Measurements from ENCODE around the gene ZNF385B. TPM values are rescaled to one million over a fixed set of nuclear protein-coding genes. Genes with fewer than 3 reads are reported as not detected.

Gene ZNF385B
- total and polyA plus RNA-seq, 10 of the 15 experiments (the other 5 are each of a cell fraction or from before 2014, with no cell fraction given), result not detected

- SMC1A ChIA-PET (ENCODE audit: uncharacterized antibody, unreplicated experiment), result interaction anchor here (0.6 kb wide), 1 partner anchor 196 kb away, joined by 3 read pairs; no protein-coding TSS in a partner anchor
- POLR2A ChIA-PET, result no interaction called here
- BruUV-seq (replicated peaks), result no TSS peak
- DNase-seq (ENCODE audit: low read depth, low spot score) (no peak), ATAC-seq (no peak), FAIRE-seq (no peak)
- CTCF ChIA-PET, result interaction anchor here (1.5 kb wide), 1 partner anchor 9 kb away, joined by 3 read pairs; no protein-coding TSS in a partner anchor
- RAD21 ChIA-PET (ENCODE audit: unreplicated experiment), result no interaction called here
- Histone ChIP-seq H3K4me1 (ENCODE audit: control insufficient read depth, insufficient read depth, low read length) (no peaks in the 10 kb centered on the region), H2AFZ (ENCODE audit: control insufficient read depth, low read depth, low read length) (no peak overlapping the region), H3K36me3 (ENCODE audit: control insufficient read depth in 2 of 2, insufficient read depth in 2 of 2, low read length in 1 of 2) (no peaks in the 10 kb centered on the region), H3K9ac (ENCODE audit: control insufficient read depth, insufficient read depth, low read length) (no peak overlapping the region), H3K9me3 (replicated peaks; ENCODE audit: control insufficient read depth, insufficient read depth, low read length) (no peaks in the 10 kb centered on the region), H4K20me1 (ENCODE audit: control insufficient read depth, insufficient read depth) (no peaks in the 10 kb centered on the region), H3K27ac (ENCODE audit: control insufficient read depth, insufficient read depth) (no peak overlapping the region), H3K4me2 (ENCODE audit: control insufficient read depth, insufficient read depth) (no peak overlapping the region), H3K4me3 (no peak overlapping the region), H3K27me3 (replicated peaks in 1 of 2; ENCODE audit: control insufficient read depth in 2 of 2, insufficient read depth in 2 of 2, low read length in 1 of 2) (no peaks in the 10 kb centered on the region), H3K79me2 (ENCODE audit: control insufficient read depth, insufficient read depth, low read length) (no peaks in the 10 kb centered on the region)
- intact Hi-C loops (cut with micrococcal nuclease; ENCODE audit: unreplicated experiment), result no loop called here
- in situ Hi-C loops (cut with MboI), result no loop called here
- WGBS (ENCODE audit: insufficient coverage, insufficient replicate concordance, low lambda C conversion rate, missing lambda C conversion rate), result 46% methylated on average over 7 of the region's 7 CpGs
- TF ChIP-seq EZH2 (IDR thresholded peaks at IDR 0.05; ENCODE audit: borderline replicate concordance, control insufficient read depth, low read depth, low read length), result no peak
- TF ChIP-seq STAT3 (IDR thresholded peaks at IDR 0.05; ENCODE audit: low read depth, low read length), result no peak
- TF ChIP-seq GATAD2B (conservative IDR thresholded peaks at IDR 0.05; ENCODE audit: low read depth), result no peak
- TF ChIP-seq NBN (IDR thresholded peaks at IDR 0.05), result no peak
- TF ChIP-seq CREM (IDR thresholded peaks at IDR 0.05; ENCODE audit: low read depth), result no peak
- TF ChIP-seq ZNF687 (IDR thresholded peaks at IDR 0.05), result no peak
- TF ChIP-seq ATF7 (IDR thresholded peaks at IDR 0.05; ENCODE audit: low read depth), result no peak
- TF ChIP-seq RB1 (IDR thresholded peaks at IDR 0.05; ENCODE audit: borderline replicate concordance), result no peak
- no peak for TF ChIP-seq NFYB (IDR thresholded peaks at IDR 0.05; ENCODE audit: insufficient read depth, low read depth, low read length)
- no peak for TF ChIP-seq KLF5 (IDR thresholded peaks at IDR 0.05; ENCODE audit: partially characterized antibody)
- TF ChIP-seq SREBF1 (IDR thresholded peaks at IDR 0.05; ENCODE audit: low read length), result no peak
- no peak for TF ChIP-seq NKRF (conservative IDR thresholded peaks at IDR 0.05)
- no peak for TF ChIP-seq ZBTB11 (CRISPR knock-in tag; IDR thresholded peaks at IDR 0.05)
- TF ChIP-seq ZNF207 (IDR thresholded peaks at IDR 0.05; ENCODE audit: borderline replicate concordance), result no peak
These were observed 269.1 kb downstream of the ZNF385B start for GRCh38 chr2:179592167-179592936.
